Astrocyte of the cerebellum (primary cell): ENCODE results near the gene HMG20B.

Experiments
- DNase-seq: peaks from one replicate; pipeline ENCODE4 v3.0.0-alpha.2; 2011; ENCODE audit warnings: low read depth
- H3K4me3 ChIP-seq: 2 replicates; pipeline ENCODE4 v1.5.1; 2011; ENCODE audit warnings: mild to moderate bottlenecking, low read depth, low read length, moderate library complexity
- in situ Hi-C: cut with HindIII; loops from 2 replicates; pipeline ENCODE4 v1.10.0; 2017; ENCODE audit warnings: low sequenced_read_pairs
- TF ChIP-seq, protein P1 (sequence below): IDR thresholded peaks from 2 replicates; pipeline ENCODE4 v1.5.1; 2012; ENCODE audit warnings: low read length, low read depth, moderate library complexity, mild to moderate bottlenecking; ENCODE audit errors: missing control alignments

HMG20B gene

DNA sequence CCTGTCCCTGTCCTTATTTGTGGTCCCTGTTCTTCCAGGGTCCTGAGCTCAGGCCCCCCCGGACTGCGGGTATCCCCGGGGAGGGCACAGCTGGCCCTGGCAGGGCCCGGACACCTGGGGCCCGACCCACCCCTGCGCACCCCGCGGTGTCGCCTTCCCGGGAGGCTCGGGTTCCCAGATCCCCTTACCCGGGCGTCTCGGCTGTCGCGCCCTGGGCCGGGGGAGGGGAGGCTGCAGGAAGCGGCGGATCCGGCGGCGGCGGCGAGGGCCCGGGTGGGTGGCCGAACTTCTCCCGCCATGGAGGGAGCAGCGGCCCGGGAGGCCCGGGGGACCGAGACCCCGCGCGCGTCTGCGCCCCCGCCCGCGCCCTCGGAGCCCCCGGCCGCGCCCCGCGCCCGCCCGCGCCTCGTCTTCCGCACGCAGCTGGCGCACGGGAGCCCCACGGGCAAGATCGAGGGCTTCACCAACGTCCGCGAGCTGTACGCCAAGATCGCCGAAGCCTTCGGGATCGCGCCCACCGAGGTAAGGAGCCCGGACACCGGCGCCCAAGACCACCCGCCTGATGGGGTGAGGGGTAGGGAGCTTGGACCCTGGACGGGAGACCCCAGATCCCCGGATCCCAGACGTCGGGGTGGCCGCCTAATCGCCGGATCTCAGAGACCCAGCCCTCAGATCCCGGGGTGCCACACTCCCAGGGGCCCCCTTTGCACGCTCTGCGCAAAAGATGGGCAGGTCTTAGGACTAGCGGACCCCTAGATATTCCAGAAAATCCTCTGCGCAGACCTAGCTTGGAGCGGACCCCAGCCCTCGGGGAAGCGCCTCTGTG, 12.8 kb downstream of the HMG20B start, which contains the start of gene GIPC3:
Gene GIPC3, plus strand, starts transcription at position 178 of the 826 bp plus-strand sequence. Its CDS starts 120 bp downstream, at position 298.
- in situ Hi-C loops = no loop called here
- H3K4me3 ChIP-seq = peak within 1 kb of the TSS; percentile 16
- no peak for DNase-seq
- TF ChIP-seq, protein P1, sequence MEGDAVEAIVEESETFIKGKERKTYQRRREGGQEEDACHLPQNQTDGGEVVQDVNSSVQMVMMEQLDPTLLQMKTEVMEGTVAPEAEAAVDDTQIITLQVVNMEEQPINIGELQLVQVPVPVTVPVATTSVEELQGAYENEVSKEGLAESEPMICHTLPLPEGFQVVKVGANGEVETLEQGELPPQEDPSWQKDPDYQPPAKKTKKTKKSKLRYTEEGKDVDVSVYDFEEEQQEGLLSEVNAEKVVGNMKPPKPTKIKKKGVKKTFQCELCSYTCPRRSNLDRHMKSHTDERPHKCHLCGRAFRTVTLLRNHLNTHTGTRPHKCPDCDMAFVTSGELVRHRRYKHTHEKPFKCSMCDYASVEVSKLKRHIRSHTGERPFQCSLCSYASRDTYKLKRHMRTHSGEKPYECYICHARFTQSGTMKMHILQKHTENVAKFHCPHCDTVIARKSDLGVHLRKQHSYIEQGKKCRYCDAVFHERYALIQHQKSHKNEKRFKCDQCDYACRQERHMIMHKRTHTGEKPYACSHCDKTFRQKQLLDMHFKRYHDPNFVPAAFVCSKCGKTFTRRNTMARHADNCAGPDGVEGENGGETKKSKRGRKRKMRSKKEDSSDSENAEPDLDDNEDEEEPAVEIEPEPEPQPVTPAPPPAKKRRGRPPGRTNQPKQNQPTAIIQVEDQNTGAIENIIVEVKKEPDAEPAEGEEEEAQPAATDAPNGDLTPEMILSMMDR = no peak

DNA sequence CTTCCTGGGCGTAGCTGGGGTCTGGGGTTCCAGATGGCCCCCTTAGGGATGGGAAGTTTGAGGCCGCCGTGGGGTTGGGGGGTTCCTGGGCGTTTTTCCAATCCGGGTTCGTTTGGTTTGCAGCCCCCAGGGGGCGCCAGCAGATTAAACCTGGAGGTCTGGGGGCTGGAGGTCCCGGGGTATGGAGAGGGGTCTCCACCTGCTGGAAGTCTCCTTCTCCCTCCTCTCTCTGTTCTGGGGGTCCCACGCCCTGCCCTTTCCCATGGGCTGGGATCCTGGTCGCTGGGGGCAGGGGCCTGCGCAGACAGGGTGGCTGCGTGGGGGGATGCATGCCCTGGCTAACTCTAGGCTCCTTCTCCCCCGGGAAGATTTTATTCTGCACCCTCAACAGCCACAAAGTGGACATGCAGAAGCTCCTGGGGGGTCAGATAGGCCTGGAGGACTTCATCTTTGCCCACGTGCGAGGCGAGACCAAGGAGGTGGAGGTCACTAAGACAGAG, 13.4 kb downstream of the HMG20B start:
- no peak for DNase-seq
- H3K4me3 ChIP-seq = no peak overlapping the region
- TF ChIP-seq, protein P1 = peak; percentile 58
- in situ Hi-C loops = no loop called here

DNA sequence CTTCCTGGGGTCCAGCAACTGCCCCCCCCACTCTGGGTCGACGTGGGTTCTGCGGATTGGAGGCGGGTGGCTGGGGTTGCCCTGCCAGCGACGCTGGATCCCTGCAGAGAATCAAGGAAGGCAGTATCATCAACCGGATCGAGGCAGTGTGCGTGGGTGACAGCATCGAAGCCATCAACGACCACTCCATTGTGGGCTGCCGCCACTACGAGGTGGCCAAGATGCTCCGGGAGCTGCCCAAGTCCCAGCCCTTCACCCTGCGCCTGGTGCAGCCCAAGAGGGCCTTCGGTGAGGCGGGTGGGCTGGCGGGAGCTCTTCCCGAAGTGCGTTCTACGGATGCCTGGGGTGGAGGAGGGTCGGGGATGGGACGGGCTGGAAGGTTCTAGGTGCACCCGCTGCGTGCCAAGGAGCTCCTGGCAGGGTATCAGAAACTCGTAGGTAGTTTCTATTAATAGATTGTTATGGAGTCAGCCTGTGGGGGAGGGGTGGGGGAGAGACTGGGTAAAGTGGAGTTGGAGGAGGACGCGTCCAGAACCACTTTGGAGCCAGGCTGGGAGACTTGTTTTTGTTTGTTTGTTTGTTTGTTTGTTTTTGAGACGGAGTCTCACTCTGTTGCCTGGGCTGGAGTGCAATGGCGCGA, 14.1 kb downstream of the HMG20B start:
- no peak for DNase-seq
- TF ChIP-seq, protein P1 = no peak
- no peak overlapping the region for H3K4me3 ChIP-seq
- in situ Hi-C loops = no loop called here

GRCh38 chr19:3589439-3589838, 16.7 kb downstream of the HMG20B start:
- no peak for DNase-seq
- in situ Hi-C loops = no loop called here
- TF ChIP-seq, protein P1 = no peak
- no peak overlapping the region for H3K4me3 ChIP-seq

DNA sequence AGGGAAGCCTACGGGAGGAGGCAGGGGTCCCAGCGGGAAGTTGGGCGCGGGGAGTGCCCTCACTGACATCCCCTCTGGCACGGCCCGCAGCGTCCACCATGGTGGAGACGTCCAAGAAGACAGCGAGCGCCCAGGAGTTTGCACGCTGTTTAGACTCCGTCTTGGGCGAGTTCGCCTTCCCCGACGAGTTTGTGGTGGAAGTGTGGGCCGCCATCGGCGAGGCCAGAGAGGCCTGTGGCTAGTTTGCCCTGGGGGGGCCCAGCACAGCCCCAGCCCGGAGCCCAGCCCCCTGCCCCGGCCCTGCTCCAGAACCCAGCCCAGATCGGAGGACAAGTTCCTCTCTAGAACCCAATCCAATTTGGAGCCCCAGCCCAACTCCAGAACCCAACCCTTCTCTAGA, 17.2 kb downstream of the HMG20B start:
- in situ Hi-C loops = no loop called here
- DNase-seq = no peak
- TF ChIP-seq, protein P1 = no peak
- H3K4me3 ChIP-seq = no peak overlapping the region

GRCh38 chr19:3590991-3591659, 18.4 kb downstream of the HMG20B start:
- no peak overlapping the region for H3K4me3 ChIP-seq
- in situ Hi-C loops = no loop called here
- TF ChIP-seq, protein P1 = no peak
- DNase-seq = no peak
